ENCODE data around the gene TF.

GRCh38 chr3:133745108-133745507 lies 1.1 kb upstream of the TF start:
- no peak for TF ChIP-seq POLR2A (IDR thresholded peaks at IDR 0.05)
- no peak for TF ChIP-seq CTCF (IDR thresholded peaks at IDR 0.05)
- no peak for TF ChIP-seq EP300 (IDR thresholded peaks at IDR 0.05)
